SU-DHL-6 (cell line): ENCODE data around the gene GCH1.

Experiments
- H2AFZ ChIP-seq: fragments of 200-600 bp; sonication (generic); 2 replicates; pipeline ENCODE4 v1.6.1; 2014; ENCODE audit warnings: low read depth, mild to moderate bottlenecking, moderate library complexity, mixed read lengths, antibody characterized with exemption, low read length; ENCODE audit not compliant: severe bottlenecking
- H3F3A ChIP-seq: fragments of 200-600 bp; shearing (Covaris generic); 2 replicates; pipeline ENCODE4 v1.6.0; 2016; ENCODE audit warnings: antibody characterized with exemption, mild to moderate bottlenecking; ENCODE audit not compliant: insufficient read depth
- H3K27ac ChIP-seq: fragments of 200-600 bp; sonication (generic); 2 replicates; pipeline ENCODE4 v1.5.1; 2016; ENCODE audit warnings: low read depth, mild to moderate bottlenecking, low read length, moderate library complexity, mixed read lengths
- H3K27me3 ChIP-seq: fragments of 200-600 bp; sonication (generic), shearing (Covaris generic); 2 replicates; pipeline ENCODE4 v1.6.0; 2014; ENCODE audit warnings: mild to moderate bottlenecking, low read length
- H3K36me3 ChIP-seq: fragments of 200-600 bp; sonication (generic); 2 replicates; pipeline ENCODE4 v1.6.1; 2014; ENCODE audit warnings: mild to moderate bottlenecking, low read length, mixed read lengths
- H3K4me2 ChIP-seq: fragments of 300-600, 200-600 bp; shearing (Covaris generic), sonication (generic); 2 replicates; pipeline ENCODE4 v1.6.0; 2014; ENCODE audit warnings: low read length, low read depth, mild to moderate bottlenecking; ENCODE audit not compliant: poor library complexity, severe bottlenecking
- H3K4me3 ChIP-seq: fragments of 200-600 bp; sonication (generic); 2 replicates; pipeline ENCODE4 v1.5.1; 2014; ENCODE audit warnings: antibody characterized with exemption, low read length, mild to moderate bottlenecking, mixed read lengths; ENCODE audit not compliant: insufficient read depth, poor library complexity, severe bottlenecking
- H3K79me2 ChIP-seq: fragments of 200-600 bp; sonication (generic); 2 replicates; pipeline ENCODE4 v1.6.1; 2014; ENCODE audit warnings: mild to moderate bottlenecking, low read length, moderate library complexity; ENCODE audit not compliant: insufficient read depth
- H3K9ac ChIP-seq: fragments of 200-600 bp; sonication (generic); 2 replicates; pipeline ENCODE4 v1.7.0; 2014; ENCODE audit warnings: mild to moderate bottlenecking, low read length
- H3K9me2 ChIP-seq: fragments of 200-600 bp; sonication (generic); replicated peaks from 2 replicates; pipeline ENCODE4 v1.6.1; 2014; ENCODE audit warnings: low read length; ENCODE audit not compliant: insufficient read depth
- H3K9me3 ChIP-seq: fragments of 200-600 bp; sonication (generic); 2 replicates; pipeline ENCODE4 v1.6.1; 2014; ENCODE audit warnings: low read length, mixed read lengths; ENCODE audit not compliant: insufficient read depth
- H4K20me1 ChIP-seq: fragments of 200-600 bp; sonication (generic); 2 replicates; pipeline ENCODE4 v1.6.1; 2014; ENCODE audit warnings: low read depth, mild to moderate bottlenecking, antibody characterized with exemption, low read length, moderate library complexity, mixed read lengths
- EZH2phosphoT487 ChIP-seq: fragments of 200-600 bp; sonication (generic), shearing (Covaris generic); conservative IDR thresholded peaks from 2 replicates; pipeline ENCODE4 v1.6.1; 2018; ENCODE audit warnings: mild to moderate bottlenecking, antibody characterized with exemption, low read length, moderate library complexity, mixed read lengths
- TF ChIP-seq, protein P1 (sequence below): fragments of 200-600 bp; sonication (generic); IDR thresholded peaks from one replicate; pipeline ENCODE4 v1.5.1; 2017; ENCODE audit warnings: antibody characterized with exemption, mild to moderate bottlenecking, low read length, moderate library complexity; ENCODE audit not compliant: insufficient read depth, poor library complexity, severe bottlenecking

The GCH1 gene

DNA sequence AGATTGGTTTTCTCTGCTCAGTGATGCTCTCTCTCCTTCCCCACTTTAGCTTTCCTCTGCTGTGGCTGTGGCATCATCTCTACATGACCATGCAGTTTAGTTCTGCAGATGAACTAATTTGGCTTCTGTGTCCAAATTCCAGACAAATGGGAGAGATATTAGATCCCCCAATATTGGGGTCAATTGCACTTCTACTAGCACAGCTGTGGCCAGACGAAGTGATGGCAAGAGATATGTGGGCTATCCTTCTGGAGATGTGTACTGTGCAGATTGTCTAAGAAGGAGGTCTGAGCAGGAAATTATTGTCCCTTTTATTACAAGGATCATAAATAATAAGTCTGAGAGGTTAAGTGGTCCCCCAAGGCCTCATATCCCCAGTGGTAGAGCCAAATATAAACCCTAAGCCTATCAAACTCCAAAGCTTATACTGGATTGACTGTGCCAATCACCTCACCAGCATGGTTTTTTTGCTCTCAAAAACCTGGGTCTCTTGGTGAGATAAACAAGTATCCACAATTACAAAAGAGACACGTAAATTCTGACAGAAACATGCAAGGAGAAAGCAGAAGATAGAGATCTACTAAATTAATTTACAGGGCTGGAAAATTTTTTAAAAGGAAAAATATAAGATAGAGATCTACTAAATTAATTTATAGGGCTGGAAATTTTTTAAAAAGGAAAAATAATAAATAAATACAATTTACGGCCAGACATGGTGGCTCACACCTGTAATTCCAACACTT, 29.1 kb upstream of the GCH1 start:
- Histone ChIP-seq H3K9me2 (no peaks in the 10 kb centered on the region), H3K4me3 (no peak overlapping the region), H3K36me3 (no peaks in the 10 kb centered on the region), H3K27me3 (no peaks in the 10 kb centered on the region), H3K27ac (no peak overlapping the region), H3K9ac (no peak overlapping the region), H2AFZ (no peak overlapping the region), H3K79me2 (no peaks in the 10 kb centered on the region), H3K4me2 (no peak overlapping the region), H3K9me3 (no peaks in the 10 kb centered on the region), H4K20me1 (no peaks in the 10 kb centered on the region), H3F3A (0 out of 2 replicates have a peak, but pooled peaks cover 2% of the 10 kb centered on the region)
- TF ChIP-seq, protein P1, sequence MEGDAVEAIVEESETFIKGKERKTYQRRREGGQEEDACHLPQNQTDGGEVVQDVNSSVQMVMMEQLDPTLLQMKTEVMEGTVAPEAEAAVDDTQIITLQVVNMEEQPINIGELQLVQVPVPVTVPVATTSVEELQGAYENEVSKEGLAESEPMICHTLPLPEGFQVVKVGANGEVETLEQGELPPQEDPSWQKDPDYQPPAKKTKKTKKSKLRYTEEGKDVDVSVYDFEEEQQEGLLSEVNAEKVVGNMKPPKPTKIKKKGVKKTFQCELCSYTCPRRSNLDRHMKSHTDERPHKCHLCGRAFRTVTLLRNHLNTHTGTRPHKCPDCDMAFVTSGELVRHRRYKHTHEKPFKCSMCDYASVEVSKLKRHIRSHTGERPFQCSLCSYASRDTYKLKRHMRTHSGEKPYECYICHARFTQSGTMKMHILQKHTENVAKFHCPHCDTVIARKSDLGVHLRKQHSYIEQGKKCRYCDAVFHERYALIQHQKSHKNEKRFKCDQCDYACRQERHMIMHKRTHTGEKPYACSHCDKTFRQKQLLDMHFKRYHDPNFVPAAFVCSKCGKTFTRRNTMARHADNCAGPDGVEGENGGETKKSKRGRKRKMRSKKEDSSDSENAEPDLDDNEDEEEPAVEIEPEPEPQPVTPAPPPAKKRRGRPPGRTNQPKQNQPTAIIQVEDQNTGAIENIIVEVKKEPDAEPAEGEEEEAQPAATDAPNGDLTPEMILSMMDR, result no peak
- no peak for TF ChIP-seq EZH2phosphoT487

DNA sequence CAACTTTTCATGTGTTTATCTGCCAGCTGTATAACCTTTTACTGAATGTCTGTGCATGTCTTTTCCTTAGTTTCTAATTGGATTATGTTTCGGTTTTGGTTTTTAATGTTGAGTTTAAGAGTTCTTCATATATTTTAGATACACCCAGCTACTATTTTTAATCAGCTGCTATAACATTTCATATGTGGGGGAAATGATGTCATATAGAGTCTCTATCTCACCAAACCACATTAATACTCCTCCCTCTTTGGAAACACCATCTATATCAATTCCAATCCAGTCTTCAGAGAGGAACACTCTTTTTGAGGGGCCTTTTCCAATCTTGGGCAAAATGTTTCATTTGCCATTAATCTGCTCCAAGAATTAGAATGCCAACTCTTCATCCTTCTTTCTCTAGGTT, 28.5 kb upstream of the GCH1 start:
- Histone ChIP-seq H3K4me3 (no peak overlapping the region), H3K4me2 (no peak overlapping the region), H3K27me3 (no peaks in the 10 kb centered on the region), H3K9me3 (no peaks in the 10 kb centered on the region), H4K20me1 (no peaks in the 10 kb centered on the region), H3K27ac (no peak overlapping the region), H3K9ac (no peak overlapping the region), H3F3A (0 out of 2 replicates have a peak, but pooled peaks cover 2% of the 10 kb centered on the region), H3K79me2 (no peaks in the 10 kb centered on the region), H3K36me3 (no peaks in the 10 kb centered on the region), H2AFZ (no peak overlapping the region), H3K9me2 (no peaks in the 10 kb centered on the region)
- no peak for TF ChIP-seq EZH2phosphoT487
- TF ChIP-seq, protein P1, result no peak

DNA sequence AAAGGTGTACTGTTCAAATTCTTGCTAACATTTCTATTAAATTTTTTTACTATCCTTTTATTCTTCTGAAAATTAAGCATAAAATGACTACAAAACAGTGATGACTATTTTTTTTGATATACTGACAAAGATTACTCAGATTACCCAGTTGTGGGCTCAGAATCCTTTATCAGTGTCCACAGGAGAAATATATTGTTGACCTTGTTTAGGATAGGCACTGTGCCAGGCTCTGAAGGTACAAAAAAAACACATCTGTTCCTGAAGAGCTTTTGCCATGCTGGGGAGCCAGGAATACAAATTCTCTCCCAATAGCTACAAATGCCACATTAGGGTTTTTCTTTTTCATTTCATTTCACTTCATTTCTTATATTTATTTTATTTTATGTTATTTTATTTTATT, 26.9 kb upstream of the GCH1 start:
- Histone ChIP-seq H3K4me3 (no peak overlapping the region), H3K79me2 (no peaks in the 10 kb centered on the region), H3K9me2 (no peaks in the 10 kb centered on the region), H3F3A (0 out of 2 replicates have a peak, but pooled peaks cover 2% of the 10 kb centered on the region), H3K27ac (no peak overlapping the region), H3K27me3 (no peaks in the 10 kb centered on the region), H4K20me1 (no peaks in the 10 kb centered on the region), H3K9me3 (no peaks in the 10 kb centered on the region), H3K36me3 (no peaks in the 10 kb centered on the region), H2AFZ (no peak overlapping the region), H3K4me2 (no peak overlapping the region), H3K9ac (no peak overlapping the region)
- TF ChIP-seq, protein P1, result no peak
- no peak for TF ChIP-seq EZH2phosphoT487
